ENCODE results near the gene PDE4D.
"Not testable (repeated sequence)": the region's sequence is repeated elsewhere in the genome, so short reads cannot be mapped to it uniquely, and the experiment has no call there.

PDE4D gene

GRCh38 chr5:59666440-59667068 lies 227.0 kb downstream of the PDE4D start:
- DNase-seq, result no peak
- H3K9me3 ChIP-seq, result no peaks in the 10 kb centered on the region
- H3K27me3 ChIP-seq, result no peaks in the 10 kb centered on the region
- no peaks in the 10 kb centered on the region for H3K36me3 ChIP-seq
- peak; percentile 22; the same call in 1 of the 2 replicates for TF ChIP-seq CTCF (IDR thresholded peaks at IDR 0.05; ENCODE audit: low read depth, low read length)
- H3K4me3 ChIP-seq (ENCODE audit: low read depth, low read length), result no peak overlapping the region
- H3K4me1 ChIP-seq, result peaks cover under 1% of the 10 kb centered on the region; the same call in 1 of the 2 replicates

- H3K4me1 ChIP-seq; DNase-seq; H3K4me3 ChIP-seq (ENCODE audit: low read depth, low read length); H3K9me3 ChIP-seq; H3K27me3 ChIP-seq; H3K36me3 ChIP-seq: not testable (repeated sequence)
Observed at GRCh38 chr5:59665832-59666203, 227.7 kb downstream of the PDE4D start.

GRCh38 chr5:59665086-59665831 lies 228.3 kb downstream of the PDE4D start:
- TF ChIP-seq CTCF (IDR thresholded peaks at IDR 0.05; ENCODE audit: low read depth, low read length), result no peak
- no peak overlapping the region for H3K4me3 ChIP-seq (ENCODE audit: low read depth, low read length)
- no peaks in the 10 kb centered on the region for H3K9me3 ChIP-seq
- H3K4me1 ChIP-seq, result peaks cover 6% of the 10 kb centered on the region
- no peaks in the 10 kb centered on the region for H3K27me3 ChIP-seq
- H3K36me3 ChIP-seq, result no peaks in the 10 kb centered on the region
- DNase-seq, result no peak

- peak overlapping the region; percentile 26 for H3K4me3 ChIP-seq (ENCODE audit: low read depth, low read length)
- H3K36me3 ChIP-seq, result no peaks in the 10 kb centered on the region
- no peak for TF ChIP-seq CTCF (IDR thresholded peaks at IDR 0.05; ENCODE audit: low read depth, low read length)
- H3K27me3 ChIP-seq, result no peaks in the 10 kb centered on the region
- DNase-seq, result peak; percentile 66
- H3K9me3 ChIP-seq, result no peaks in the 10 kb centered on the region
- peaks cover 6% of the 10 kb centered on the region for H3K4me1 ChIP-seq
Observed at GRCh38 chr5:59661954-59662615, 231.4 kb downstream of the PDE4D start.

GRCh38 chr5:59661311-59661710 lies 232.2 kb downstream of the PDE4D start:
- H3K27me3 ChIP-seq, result no peaks in the 10 kb centered on the region
- H3K9me3 ChIP-seq, result no peaks in the 10 kb centered on the region
- no peak for DNase-seq
- H3K36me3 ChIP-seq, result no peaks in the 10 kb centered on the region
- no peak overlapping the region for H3K4me3 ChIP-seq (ENCODE audit: low read depth, low read length)
- no peak for TF ChIP-seq CTCF (IDR thresholded peaks at IDR 0.05; ENCODE audit: low read depth, low read length)
- peaks cover 6% of the 10 kb centered on the region for H3K4me1 ChIP-seq

GRCh38 chr5:59660737-59661136 lies 232.8 kb downstream of the PDE4D start:
- Histone ChIP-seq H3K9me3 (no peaks in the 10 kb centered on the region), H3K4me3 (ENCODE audit: low read depth, low read length) (no peak overlapping the region), H3K4me1 (peaks cover 6% of the 10 kb centered on the region), H3K36me3 (no peaks in the 10 kb centered on the region), H3K27me3 (no peaks in the 10 kb centered on the region)
- TF ChIP-seq CTCF (IDR thresholded peaks at IDR 0.05; ENCODE audit: low read depth, low read length), result peak; percentile 57
- DNase-seq, result no peak

Data from BE2C (cell line).